ENCODE measurements around the gene JAZF1. TPM values are rescaled to one million over a fixed set of nuclear protein-coding genes. Genes with fewer than 3 reads are reported as not detected.

JAZF1 gene
- total RNA-seq, 4 donors from 2014 or later: 29.3 to 33.8 (median 30.1) TPM

DNA sequence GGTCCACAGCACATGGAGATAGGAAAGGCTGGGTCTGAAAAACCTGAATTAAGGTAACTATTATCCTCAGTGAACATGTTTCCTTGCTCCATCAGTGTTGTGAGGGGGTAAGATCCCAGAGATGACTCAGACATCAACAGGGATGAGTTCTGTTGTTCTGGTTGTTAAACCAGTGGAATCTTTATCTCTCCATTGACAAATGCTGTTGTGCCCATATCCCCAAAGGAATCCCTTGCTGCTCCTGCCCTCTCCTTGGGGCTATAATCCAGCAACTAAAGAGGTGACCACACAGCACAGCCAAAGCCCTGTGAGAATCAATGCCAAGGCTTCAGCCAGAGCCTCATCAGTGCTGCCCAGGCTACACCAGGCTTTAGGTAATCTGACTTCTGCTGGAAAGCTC, 113.4 kb downstream of the JAZF1 start:
- no peak for DNase-seq (ENCODE audit: extremely low spot score)
- H3K27ac ChIP-seq (replicated peaks in 1 of 4): peak overlapping the region in 2 of 4 donors; percentile 22 to 32
- intact Hi-C loops (cut with DNase I): no loop called here
- no peaks in the 10 kb centered on the region for H3K36me3 ChIP-seq
- no peaks in the 10 kb centered on the region for H3K9me3 ChIP-seq
- TF ChIP-seq, protein P1, sequence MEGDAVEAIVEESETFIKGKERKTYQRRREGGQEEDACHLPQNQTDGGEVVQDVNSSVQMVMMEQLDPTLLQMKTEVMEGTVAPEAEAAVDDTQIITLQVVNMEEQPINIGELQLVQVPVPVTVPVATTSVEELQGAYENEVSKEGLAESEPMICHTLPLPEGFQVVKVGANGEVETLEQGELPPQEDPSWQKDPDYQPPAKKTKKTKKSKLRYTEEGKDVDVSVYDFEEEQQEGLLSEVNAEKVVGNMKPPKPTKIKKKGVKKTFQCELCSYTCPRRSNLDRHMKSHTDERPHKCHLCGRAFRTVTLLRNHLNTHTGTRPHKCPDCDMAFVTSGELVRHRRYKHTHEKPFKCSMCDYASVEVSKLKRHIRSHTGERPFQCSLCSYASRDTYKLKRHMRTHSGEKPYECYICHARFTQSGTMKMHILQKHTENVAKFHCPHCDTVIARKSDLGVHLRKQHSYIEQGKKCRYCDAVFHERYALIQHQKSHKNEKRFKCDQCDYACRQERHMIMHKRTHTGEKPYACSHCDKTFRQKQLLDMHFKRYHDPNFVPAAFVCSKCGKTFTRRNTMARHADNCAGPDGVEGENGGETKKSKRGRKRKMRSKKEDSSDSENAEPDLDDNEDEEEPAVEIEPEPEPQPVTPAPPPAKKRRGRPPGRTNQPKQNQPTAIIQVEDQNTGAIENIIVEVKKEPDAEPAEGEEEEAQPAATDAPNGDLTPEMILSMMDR (IDR thresholded peaks at IDR 0.05): no peak
- TF ChIP-seq POLR2A (IDR thresholded peaks at IDR 0.05; ENCODE audit: low read depth) (no peak), POLR2AphosphoS5 (IDR thresholded peaks at IDR 0.05) (no peak), EP300 (IDR thresholded peaks at IDR 0.05) (no peak)
- peaks cover 25 to 84% (median 83%) of the 10 kb centered on the region in 4 donors for H3K4me1 ChIP-seq
- H3K4me3 ChIP-seq: no peak overlapping the region
- no peaks in the 10 kb centered on the region for H3K27me3 ChIP-seq

DNA sequence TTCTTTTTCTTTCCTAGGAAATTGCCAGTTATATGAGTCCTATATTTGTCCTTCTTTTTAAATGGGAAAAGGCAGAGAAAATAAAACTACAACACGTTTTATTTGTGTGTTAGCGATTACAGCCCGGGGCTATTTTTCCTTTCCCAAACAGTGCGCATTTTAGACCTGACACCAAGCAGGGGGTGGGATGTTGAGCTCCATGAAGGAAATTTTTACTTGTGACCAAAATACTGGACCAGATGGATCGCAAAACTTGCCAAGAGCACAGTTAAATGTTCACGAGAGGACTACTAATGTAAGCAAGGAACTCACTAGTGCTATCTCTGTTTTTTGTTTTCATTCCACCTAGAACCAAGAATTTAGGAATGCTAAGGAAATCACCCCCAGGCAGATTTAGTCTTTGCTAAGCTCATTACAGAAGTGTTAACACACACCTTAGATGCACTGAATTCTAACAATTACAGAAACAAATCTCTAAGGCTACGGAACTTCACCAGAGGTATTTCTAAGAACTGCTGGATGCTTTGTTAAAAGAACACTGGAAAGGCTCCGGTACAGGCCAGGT, 114.8 kb downstream of the JAZF1 start:
- Histone ChIP-seq H3K4me3 (no peak overlapping the region), H3K9me3 (no peaks in the 10 kb centered on the region), H3K27ac (replicated peaks in 1 of 4) (peak overlapping the region; percentile 28 to 72 (median 70)), H3K4me1 (peaks cover 24 to 86% (median 82%) of the 10 kb centered on the region in 4 donors), H3K36me3 (no peaks in the 10 kb centered on the region), H3K27me3 (no peaks in the 10 kb centered on the region)
- TF ChIP-seq POLR2A (IDR thresholded peaks at IDR 0.05; ENCODE audit: low read depth): no peak
- TF ChIP-seq, protein P1 (IDR thresholded peaks at IDR 0.05): no peak
- TF ChIP-seq POLR2AphosphoS5 (IDR thresholded peaks at IDR 0.05): no peak
- intact Hi-C loops (cut with DNase I): no loop called here
- 57% methylated on average over 8 of the region's 8 CpGs for WGBS
- DNase-seq (ENCODE audit: extremely low spot score): no peak

DNA sequence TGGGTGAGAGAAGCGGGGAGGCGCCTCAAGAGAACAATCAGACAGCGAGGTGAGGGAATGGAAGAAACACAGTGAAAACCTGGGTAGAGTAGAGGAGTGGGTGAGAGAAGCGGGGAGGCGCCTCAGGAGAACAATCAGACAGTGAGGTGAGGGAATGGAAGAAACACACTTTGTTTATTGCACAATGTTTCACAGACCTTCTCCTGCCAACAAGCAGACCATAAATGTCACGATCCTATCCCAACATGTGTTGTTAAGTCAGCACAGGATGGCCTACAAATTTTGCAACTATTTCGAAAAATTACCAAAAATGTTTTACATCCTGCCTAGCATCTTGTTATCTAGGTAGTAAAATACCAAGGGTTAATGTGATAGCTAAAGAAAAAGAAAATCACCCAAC, 115.3 kb downstream of the JAZF1 start:
- Histone ChIP-seq H3K27ac (replicated peaks in 1 of 4) (peak overlapping the region; percentile 28 to 72 (median 70)), H3K9me3 (no peaks in the 10 kb centered on the region), H3K27me3 (no peaks in the 10 kb centered on the region), H3K36me3 (no peaks in the 10 kb centered on the region), H3K4me1 (peaks cover 20 to 81% (median 77%) of the 10 kb centered on the region in 4 donors), H3K4me3 (no peak overlapping the region)
- WGBS: 80% methylated on average over 7 of the region's 7 CpGs
- intact Hi-C loops (cut with DNase I): no loop called here
- DNase-seq (ENCODE audit: extremely low spot score): no peak
- peak in 1 of 2 donors; percentile 40 for TF ChIP-seq POLR2AphosphoS5 (IDR thresholded peaks at IDR 0.05)
- TF ChIP-seq, protein P1 (IDR thresholded peaks at IDR 0.05): no peak

DNA sequence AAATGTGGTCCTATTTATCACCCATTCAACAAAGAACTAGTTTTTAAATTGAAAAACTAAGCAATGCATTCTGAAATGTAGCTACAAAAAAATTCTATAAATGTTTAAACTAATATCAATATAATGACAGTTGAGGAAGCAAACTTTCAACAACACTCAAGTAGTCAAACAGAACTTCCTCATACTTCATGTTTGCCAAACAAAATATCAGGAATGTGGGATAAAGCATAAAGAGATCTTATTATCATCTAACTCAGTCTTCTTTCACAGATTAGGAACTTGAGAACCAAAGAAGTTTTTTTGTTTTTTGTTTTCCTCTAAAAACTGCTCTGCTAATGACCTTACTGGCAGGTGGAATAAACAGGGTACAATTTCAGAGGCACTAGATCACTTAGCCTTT, 116.2 kb downstream of the JAZF1 start:
- H3K27ac ChIP-seq (replicated peaks in 1 of 4): peak overlapping the region; percentile 28 to 72 (median 70)
- H3K4me1 ChIP-seq: peaks cover 11 to 72% (median 68%) of the 10 kb centered on the region in 4 donors
- H3K4me3 ChIP-seq: no peak overlapping the region
- no peak for DNase-seq (ENCODE audit: extremely low spot score)
- no peaks in the 10 kb centered on the region for H3K27me3 ChIP-seq
- no peaks in the 10 kb centered on the region for H3K36me3 ChIP-seq
- TF ChIP-seq EP300 (IDR thresholded peaks at IDR 0.05) (no peak), POLR2AphosphoS5 (IDR thresholded peaks at IDR 0.05) (no peak), POLR2A (IDR thresholded peaks at IDR 0.05; ENCODE audit: low read depth) (no peak)
- TF ChIP-seq, protein P1 (IDR thresholded peaks at IDR 0.05): no peak
- intact Hi-C loops (cut with DNase I): loop anchor here (5.0 kb wide), 1 partner anchor 33 kb away; no protein-coding TSS in a partner anchor
- H3K9me3 ChIP-seq: no peaks in the 10 kb centered on the region
